Small intestine (tissue), 7 donors: ENCODE measurements around the gene NAIF1. TPM values are rescaled to one million over a fixed set of nuclear protein-coding genes. Genes with fewer than 3 reads are reported as not detected.

ENCODE experiments used
- DNase-seq, 2 donors: peaks; one replicate each; pipeline versions ENCODE4 v3.0.0 to v3.0.0-alpha.2; 2013
- FAIRE-seq: peaks from 2 replicates; lab custom pipeline; 2012; peaks lifted over from hg19 to GRCh38; lab: Jason Lieb, UNC
- H3K27ac ChIP-seq, 3 donors: one replicate each; pipeline ENCODE4 v1.5.1; 2013; ENCODE audit warnings: low read length in 2 of 3, mild to moderate bottlenecking in 2 of 3, control low read depth in 1 of 3, inconsistent platforms in 1 of 3, low read depth in 1 of 3, moderate library complexity in 1 of 3
- H3K27me3 ChIP-seq, 3 donors: one replicate each; pipeline ENCODE4 v1.6.1; 2013; ENCODE audit warnings: low read length in 3 of 3, inconsistent platforms in 1 of 3; ENCODE audit not compliant: control insufficient read depth in 3 of 3, insufficient read depth in 3 of 3
- H3K36me3 ChIP-seq, 3 donors: one replicate each; pipeline ENCODE4 v1.6.1; 2013; ENCODE audit warnings: low read length in 3 of 3, inconsistent platforms in 1 of 3, low read depth in 1 of 3, mild to moderate bottlenecking in 1 of 3, moderate library complexity in 1 of 3; ENCODE audit not compliant: control insufficient read depth in 3 of 3, insufficient read depth in 2 of 3
- H3K4me1 ChIP-seq, 3 donors: one replicate each; pipeline ENCODE4 v1.6.1; 2013; ENCODE audit warnings: low read length in 2 of 3, inconsistent platforms in 1 of 3, low read depth in 1 of 3, mild to moderate bottlenecking in 1 of 3, moderate library complexity in 1 of 3; ENCODE audit not compliant: control insufficient read depth in 3 of 3, insufficient read depth in 2 of 3
- H3K4me3 ChIP-seq, 3 donors: one replicate each; pipeline ENCODE4 v1.5.1; 2013; ENCODE audit warnings: low read length in 3 of 3, control low read depth in 1 of 3, inconsistent platforms in 1 of 3, low read depth in 1 of 3, mild to moderate bottlenecking in 1 of 3, moderate library complexity in 1 of 3
- H3K9me3 ChIP-seq, 2 donors: one replicate each; pipeline ENCODE4 v1.6.1; 2013; ENCODE audit warnings: low read depth in 1 of 2, low read length in 1 of 2; ENCODE audit not compliant: control insufficient read depth in 2 of 2, insufficient read depth in 1 of 2
- WGBS, 3 donors: extraction: QIAGEN DNeasy Blood & Tissue Kit; methylation state at CpG; one replicate each; pipeline ENCODE4 v1.1.7; 2013; 5-methylcytosine and 5-hydroxymethylcytosine counted together
- polyA plus RNA-seq, 4 donors: library from polyadenylated mRNA; stranded (reverse) in 3 of 4; unstranded in 1 of 4; fragments of 200-250 nt in 3 of 4; fragments of 120-200 nt in 1 of 4; gene quantifications; one replicate each; pipeline versions ENCODE4 v1.2.1 to v1.2.3, GENCODE V29; 2013
- donor health status: healthy with polysubstance abuse.
- donor health status: control.
- donor health status: control.
- donor health status: Bipolar disorder and iron deficiency.
- donor health status: healthy.

The NAIF1 gene
- polyA plus RNA-seq, 4 donors = 8.1 to 10.0 (median 9.0) TPM

DNA sequence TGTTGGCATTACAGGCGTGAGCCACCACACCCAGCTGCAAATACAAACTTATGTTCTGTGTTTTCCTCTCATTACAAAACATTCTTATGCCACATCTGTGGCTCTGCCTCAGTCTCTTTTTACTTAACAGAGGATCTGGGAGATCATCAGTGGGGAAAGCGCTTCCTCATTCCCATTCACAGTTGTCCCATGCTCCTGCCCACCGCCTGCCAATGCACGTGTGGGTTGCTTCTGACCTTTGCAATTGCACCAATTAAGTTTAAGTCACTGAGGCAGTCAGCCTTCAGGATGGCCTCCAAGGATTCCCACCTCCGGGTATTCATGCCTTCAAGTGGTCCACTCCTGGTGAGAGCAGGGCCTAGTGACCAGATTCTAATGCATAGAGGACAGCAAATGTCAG, 51.4 kb downstream of the NAIF1 start:
- FAIRE-seq = no peak
- 83 to 88% (median 86%) methylated on average over 5 of the region's 5 CpGs for WGBS, 3 donors

More for the DNA sequence above, 51.4 kb downstream of the NAIF1 start:
- H3K27ac ChIP-seq = no peak overlapping the region
- peaks cover 0 to 2% (median 0%) of the 10 kb centered on the region in 3 donors for H3K4me1 ChIP-seq
- H3K27me3 ChIP-seq = no peaks in the 10 kb centered on the region
- no peaks in the 10 kb centered on the region for H3K36me3 ChIP-seq
- no peaks in the 10 kb centered on the region for H3K9me3 ChIP-seq
- no peak overlapping the region for H3K4me3 ChIP-seq
- DNase-seq = no peak

Other genes starting within 250 kb of the NAIF1 start
- gene ENG, start 212.7 kb downstream of the NAIF1 start, polyA plus RNA-seq = 10 to 100 TPM in 2 of 4 donors, 1 to 10 TPM in 2; 3.1 to 84.0 (median 11.8) TPM
- gene AK1, start 189.6 kb downstream of the NAIF1 start, polyA plus RNA-seq = 10 to 100 TPM; 11.6 to 60.6 (median 51.7) TPM
- gene ST6GALNAC6, start 167.7 kb downstream of the NAIF1 start, polyA plus RNA-seq = 10 to 100 TPM in 2 of 4 donors, 1 to 10 TPM in 2; 2.2 to 31.8 (median 11.8) TPM
- gene ST6GALNAC4, start 150.3 kb downstream of the NAIF1 start, polyA plus RNA-seq = 10 to 100 TPM in 3 of 4 donors, 1 to 10 TPM in 1; 9.1 to 34.7 (median 22.5) TPM
- gene PIP5KL1, start 136.5 kb downstream of the NAIF1 start, polyA plus RNA-seq = under 1 TPM in 3 of 4 donors, not detected in 1; 0.40 to 0.81 (median 0.60) TPM
- 10 to 100 TPM; 23.2 to 46.0 (median 35.4) TPM for gene DPM2, start 129.5 kb downstream of the NAIF1 start, polyA plus RNA-seq
- 100 to 1,000 TPM in 1 of 4 donors, 10 to 100 TPM in 3; 43.9 to 123 (median 58.9) TPM for gene EEIG1, start 86.3 kb downstream of the NAIF1 start, polyA plus RNA-seq
- 10 to 100 TPM; 15.5 to 26.2 (median 20.1) TPM for gene SLC25A25, start 912 bp upstream of the NAIF1 start, polyA plus RNA-seq
- 10 to 100 TPM; 47.7 to 99.7 (median 76.0) TPM for gene PTGES2, start 60.4 kb upstream of the NAIF1 start, polyA plus RNA-seq
- 100 to 1,000 TPM in 1 of 4 donors, 1 to 10 TPM in 3; 1.6 to 582 (median 3.7) TPM for gene LCN2, start 82.1 kb upstream of the NAIF1 start, polyA plus RNA-seq
- gene BBLN, start 92.9 kb upstream of the NAIF1 start, polyA plus RNA-seq = 100 to 1,000 TPM in 1 of 4 donors, 10 to 100 TPM in 3; 33.1 to 111 (median 64.6) TPM
- gene CIZ1, start 124.3 kb upstream of the NAIF1 start, polyA plus RNA-seq = 10 to 100 TPM; 44.5 to 88.1 (median 47.8) TPM
- 10 to 100 TPM in 1 of 4 donors, 1 to 10 TPM in 1, under 1 TPM in 2; 0.45 to 72.1 (median 3.7) TPM for gene DNM1, start 136.1 kb upstream of the NAIF1 start, polyA plus RNA-seq
- 10 to 100 TPM; 34.9 to 69.1 (median 48.7) TPM for gene GOLGA2, start 208.7 kb upstream of the NAIF1 start, polyA plus RNA-seq
- 10 to 100 TPM; 21.4 to 38.5 (median 33.5) TPM for gene SWI5, start 209.0 kb upstream of the NAIF1 start, polyA plus RNA-seq